ENCODE measurements around the gene GPC5.

DNA sequence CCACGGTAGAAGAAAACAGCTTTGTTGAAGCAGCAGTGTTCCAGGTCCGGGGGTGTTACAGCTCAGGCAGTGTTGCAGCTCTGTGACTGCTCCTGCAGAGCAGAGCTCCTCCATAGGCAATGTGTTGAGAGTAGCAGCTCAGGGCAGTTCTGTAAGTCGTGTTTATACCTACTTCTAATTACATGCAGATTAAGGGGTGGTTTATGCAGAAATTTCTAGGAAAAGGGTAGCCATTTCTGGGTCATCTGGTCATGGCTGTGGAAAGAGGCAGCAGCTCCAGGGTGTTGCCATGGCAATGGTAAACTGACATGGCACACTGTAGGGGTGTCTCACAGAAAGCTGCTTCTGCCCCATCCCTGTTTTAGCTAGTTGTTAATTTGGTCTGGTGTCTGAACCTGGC lies 316.4 kb downstream of the GPC5 start:
- TF ChIP-seq TAF1 (IDR thresholded peaks at IDR 0.05; ENCODE audit: borderline replicate concordance, insufficient read depth, low read length) (no peak), SIN3A (IDR thresholded peaks at IDR 0.05; ENCODE audit: borderline replicate concordance, insufficient read depth, low read length) (no peak), POLR2AphosphoS5 (IDR thresholded peaks at IDR 0.05; ENCODE audit: low read depth, low read length) (no peak), FOXP2 (optimal IDR thresholded peaks at IDR 0.05; ENCODE audit: borderline replicate concordance, extremely low read depth, extremely low read length, insufficient read depth) (no peak)
- TF ChIP-seq, protein P1, sequence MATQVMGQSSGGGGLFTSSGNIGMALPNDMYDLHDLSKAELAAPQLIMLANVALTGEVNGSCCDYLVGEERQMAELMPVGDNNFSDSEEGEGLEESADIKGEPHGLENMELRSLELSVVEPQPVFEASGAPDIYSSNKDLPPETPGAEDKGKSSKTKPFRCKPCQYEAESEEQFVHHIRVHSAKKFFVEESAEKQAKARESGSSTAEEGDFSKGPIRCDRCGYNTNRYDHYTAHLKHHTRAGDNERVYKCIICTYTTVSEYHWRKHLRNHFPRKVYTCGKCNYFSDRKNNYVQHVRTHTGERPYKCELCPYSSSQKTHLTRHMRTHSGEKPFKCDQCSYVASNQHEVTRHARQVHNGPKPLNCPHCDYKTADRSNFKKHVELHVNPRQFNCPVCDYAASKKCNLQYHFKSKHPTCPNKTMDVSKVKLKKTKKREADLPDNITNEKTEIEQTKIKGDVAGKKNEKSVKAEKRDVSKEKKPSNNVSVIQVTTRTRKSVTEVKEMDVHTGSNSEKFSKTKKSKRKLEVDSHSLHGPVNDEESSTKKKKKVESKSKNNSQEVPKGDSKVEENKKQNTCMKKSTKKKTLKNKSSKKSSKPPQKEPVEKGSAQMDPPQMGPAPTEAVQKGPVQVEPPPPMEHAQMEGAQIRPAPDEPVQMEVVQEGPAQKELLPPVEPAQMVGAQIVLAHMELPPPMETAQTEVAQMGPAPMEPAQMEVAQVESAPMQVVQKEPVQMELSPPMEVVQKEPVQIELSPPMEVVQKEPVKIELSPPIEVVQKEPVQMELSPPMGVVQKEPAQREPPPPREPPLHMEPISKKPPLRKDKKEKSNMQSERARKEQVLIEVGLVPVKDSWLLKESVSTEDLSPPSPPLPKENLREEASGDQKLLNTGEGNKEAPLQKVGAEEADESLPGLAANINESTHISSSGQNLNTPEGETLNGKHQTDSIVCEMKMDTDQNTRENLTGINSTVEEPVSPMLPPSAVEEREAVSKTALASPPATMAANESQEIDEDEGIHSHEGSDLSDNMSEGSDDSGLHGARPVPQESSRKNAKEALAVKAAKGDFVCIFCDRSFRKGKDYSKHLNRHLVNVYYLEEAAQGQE (IDR thresholded peaks at IDR 0.05; ENCODE audit: insufficient read depth in 1 of 2, low read depth in 2 of 2, low read length in 2 of 2) = no peak

All from PFSK-1 (cell line).